NB4 (cell line): ENCODE measurements around the gene GPC1.

Experiments used
- POLR2A ChIP-seq: IDR thresholded peaks from 2 replicates; pipeline ENCODE4 v1.6.1; 2011; ENCODE audit warnings: mild to moderate bottlenecking; ENCODE audit not compliant: insufficient read length; ENCODE audit errors: extremely low read depth
- TF ChIP-seq, protein P1 (sequence below): IDR thresholded peaks from 2 replicates; pipeline ENCODE4 v1.6.1; 2011; ENCODE audit warnings: low read depth, low read length

DNA sequence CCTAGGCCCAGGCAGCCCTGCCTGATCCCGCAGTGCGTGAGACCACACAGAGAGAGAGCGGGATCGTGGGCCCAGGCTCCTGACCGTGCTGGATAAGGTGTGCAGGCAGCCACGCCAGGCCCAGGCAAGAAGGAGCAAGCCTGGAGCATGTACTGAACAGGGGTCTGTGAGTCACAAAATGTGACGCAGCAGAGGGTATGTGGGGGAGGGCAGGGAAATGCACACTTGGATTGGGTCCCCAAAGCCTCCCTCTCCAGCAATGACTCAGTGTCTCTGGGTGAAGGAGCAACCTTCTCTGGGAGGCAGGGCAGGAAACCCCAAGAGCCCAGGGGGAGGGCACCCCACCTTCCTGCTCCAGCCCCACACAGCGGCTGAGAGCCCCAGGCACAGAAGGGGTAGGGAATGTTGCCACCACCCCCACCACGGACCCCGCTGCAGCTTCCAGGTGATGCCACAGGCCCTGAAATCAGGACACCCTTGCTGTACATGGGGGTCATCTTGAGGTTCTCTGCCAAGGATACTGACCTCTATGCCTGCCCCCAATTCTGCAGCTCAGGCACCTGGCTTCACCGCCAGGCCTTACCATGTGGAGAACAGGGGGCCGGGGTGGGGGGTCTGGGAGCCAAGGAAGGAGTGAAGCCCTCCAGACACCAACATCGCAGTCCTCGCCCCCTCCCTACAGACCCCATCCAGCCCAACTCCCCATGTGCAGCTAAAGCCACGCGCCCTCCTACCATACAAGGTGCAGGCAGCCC, 1.3 kb upstream of the GPC1 start:
- no peak for TF ChIP-seq POLR2A
- TF ChIP-seq, protein P1, sequence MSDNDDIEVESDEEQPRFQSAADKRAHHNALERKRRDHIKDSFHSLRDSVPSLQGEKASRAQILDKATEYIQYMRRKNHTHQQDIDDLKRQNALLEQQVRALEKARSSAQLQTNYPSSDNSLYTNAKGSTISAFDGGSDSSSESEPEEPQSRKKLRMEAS: no peak
